ENCODE measurements around the gene SPEG.

The SPEG gene

DNA sequence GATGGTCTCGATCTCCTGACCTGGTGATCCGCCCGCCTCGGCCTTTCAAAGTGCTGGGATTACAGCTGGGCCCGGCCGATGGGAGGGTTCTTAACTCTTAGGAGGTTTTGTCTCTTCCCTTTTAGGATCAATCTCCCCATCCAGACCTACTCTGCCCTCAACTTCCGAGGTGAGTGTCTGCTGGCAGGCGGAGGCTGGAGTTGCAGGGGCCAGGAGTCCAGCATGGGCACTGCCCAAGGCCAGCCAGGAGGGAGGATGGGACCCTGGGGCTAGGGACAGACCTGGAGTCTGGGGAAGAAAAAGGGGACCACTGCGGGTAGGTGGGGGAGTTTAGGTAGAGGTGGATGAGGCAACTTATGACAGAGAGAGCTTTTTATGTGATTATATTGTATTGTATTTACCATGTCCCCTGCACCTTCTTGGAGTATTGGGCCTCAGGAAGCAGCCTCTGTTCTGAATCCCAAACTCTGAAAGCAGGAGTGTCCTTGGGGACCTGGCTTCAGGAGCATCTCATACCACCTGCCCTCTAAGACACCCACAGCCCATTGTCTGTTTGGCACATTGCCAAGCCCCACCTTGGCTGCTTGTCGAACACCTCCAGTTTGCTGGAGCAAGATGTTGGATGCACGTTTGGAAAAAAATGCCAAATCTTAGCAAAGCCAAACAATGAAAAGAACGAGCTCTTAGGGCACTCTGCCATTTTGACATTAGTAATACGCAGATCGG is 10.8 kb upstream of the SPEG start:
- DNase-seq (ENCODE audit: low read depth, low spot score): no peak

- DNase-seq (ENCODE audit: low read depth, low spot score): no peak
Observed at GRCh38 chr2:219425238-219426067, 9.2 kb upstream of the SPEG start.

DNA sequence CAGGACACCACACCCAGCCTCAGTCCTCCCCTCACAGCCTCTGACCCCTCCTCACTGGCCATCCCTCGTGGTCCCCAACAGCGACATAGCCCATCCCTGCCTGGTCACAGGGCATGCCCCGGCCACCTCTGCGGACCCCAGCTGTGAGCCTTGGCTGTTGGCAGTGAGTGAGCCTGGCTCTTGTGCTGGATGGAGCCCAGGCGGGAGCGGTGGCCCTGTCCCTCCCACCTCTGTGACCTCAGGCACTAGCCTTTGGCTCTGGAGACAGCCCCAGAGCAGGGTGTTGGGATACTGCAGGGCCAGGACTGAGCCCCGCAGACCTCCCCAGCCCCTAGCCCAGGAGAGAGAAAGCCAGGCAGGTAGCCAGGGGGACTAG is 8.6 kb upstream of the SPEG start:
- DNase-seq (ENCODE audit: low read depth, low spot score): no peak

GRCh38 chr2:219426534-219427136 is 8.0 kb upstream of the SPEG start:
- DNase-seq (ENCODE audit: low read depth, low spot score): no peak

- DNase-seq (ENCODE audit: low read depth, low spot score): no peak
Observed at GRCh38 chr2:219428469-219428868, 6.2 kb upstream of the SPEG start.

GRCh38 chr2:219429958-219430606 is 4.6 kb upstream of the SPEG start:
- DNase-seq (ENCODE audit: low read depth, low spot score): no peak

- DNase-seq (ENCODE audit: low read depth, low spot score): no peak
Observed at GRCh38 chr2:219430633-219431615, 3.7 kb upstream of the SPEG start.

DNA sequence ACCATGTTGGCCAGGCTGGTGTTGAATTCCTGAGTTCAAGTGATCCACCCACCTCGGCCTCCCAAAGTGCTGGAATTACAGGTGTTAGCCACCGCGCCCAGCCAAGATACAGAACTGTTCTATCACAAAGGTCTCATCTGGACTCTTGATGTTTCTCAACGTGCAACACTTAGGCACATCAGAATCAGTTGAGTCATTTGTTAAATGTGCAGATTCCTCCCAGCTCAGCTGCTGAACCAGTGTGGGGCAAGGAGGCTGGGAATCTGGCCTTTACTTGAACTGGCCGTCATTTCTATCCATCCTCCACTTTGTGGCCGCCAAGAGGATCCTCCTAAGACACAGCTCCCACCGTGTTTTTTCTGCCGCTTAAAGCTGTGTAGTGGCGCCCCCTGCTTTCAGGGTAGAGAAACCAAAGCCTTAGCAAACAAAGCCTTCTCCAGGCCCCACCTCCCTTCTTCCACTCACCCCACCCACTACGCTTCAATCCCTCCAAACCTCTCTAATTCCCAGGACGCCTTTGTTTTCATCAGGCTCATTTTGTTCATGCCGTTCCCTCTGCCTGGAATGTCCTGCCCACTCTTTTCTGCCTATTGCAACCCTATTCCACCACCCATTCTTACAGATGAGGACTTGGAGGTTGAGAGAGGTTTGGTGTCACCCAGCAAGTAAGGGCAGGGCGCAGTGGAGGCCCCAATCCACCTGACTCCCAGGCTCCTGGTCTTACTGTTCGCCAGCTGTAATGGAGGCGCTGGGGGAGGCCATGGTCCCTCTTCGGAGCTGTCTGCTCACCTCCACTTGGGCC is 776 bp upstream of the SPEG start:
- DNase-seq (ENCODE audit: low read depth, low spot score): peak; percentile 80

GRCh38 chr2:219434468-219434717 is 250 bp upstream of the SPEG start:
- DNase-seq (ENCODE audit: low read depth, low spot score): no peak

GRCh38 chr2:219435701-219436100 is 1.1 kb downstream of the SPEG start:
- DNase-seq (ENCODE audit: low read depth, low spot score): no peak

- no peak for DNase-seq (ENCODE audit: low read depth, low spot score)
Observed at GRCh38 chr2:219436491-219436890, 1.8 kb downstream of the SPEG start.

- DNase-seq (ENCODE audit: low read depth, low spot score): no peak
Observed at GRCh38 chr2:219437141-219437540, 2.5 kb downstream of the SPEG start.

- no peak for DNase-seq (ENCODE audit: low read depth, low spot score)
Observed at GRCh38 chr2:219437690-219438206, 3.1 kb downstream of the SPEG start.

DNA sequence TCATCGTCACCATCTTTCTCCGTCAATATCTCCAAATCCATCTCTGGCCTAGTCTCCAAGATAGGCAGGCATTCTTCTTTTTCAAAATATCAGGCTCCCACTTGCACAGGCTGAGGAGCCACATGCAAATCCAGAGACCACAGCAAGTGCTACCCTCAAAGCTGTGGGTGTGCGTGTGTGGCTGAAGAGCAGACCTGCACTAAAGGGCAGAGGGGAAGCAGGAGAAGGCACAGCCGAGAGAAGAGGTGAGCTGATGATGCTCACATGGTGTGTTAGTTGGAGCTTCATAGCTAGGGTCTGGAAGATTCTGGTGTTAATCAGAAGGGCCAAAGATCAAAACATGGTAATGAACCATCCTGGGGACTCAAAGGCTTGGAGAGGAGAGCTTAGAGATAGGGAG is 3.8 kb downstream of the SPEG start:
- no peak for DNase-seq (ENCODE audit: low read depth, low spot score)

DNA sequence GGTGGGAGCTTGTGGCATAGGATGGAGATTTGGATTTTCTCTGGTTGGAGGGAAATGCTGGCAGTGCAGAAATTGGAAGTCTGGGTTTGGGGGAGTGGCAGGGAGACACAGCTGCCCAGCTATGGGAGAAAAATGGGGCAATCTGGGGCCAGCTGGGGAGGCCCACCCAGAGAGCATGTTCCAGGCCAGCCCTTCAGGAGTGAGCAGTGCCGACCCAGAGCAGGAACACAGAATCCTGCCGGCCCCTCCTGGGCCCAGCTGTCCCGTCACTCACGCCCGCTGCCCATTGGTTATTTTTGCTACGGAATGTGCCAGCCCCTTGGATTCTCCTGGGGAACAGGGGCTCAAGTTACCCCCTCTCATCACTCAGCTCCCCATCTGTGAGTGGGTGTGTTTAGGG is 4.9 kb downstream of the SPEG start:
- no peak for DNase-seq (ENCODE audit: low read depth, low spot score)

DNA sequence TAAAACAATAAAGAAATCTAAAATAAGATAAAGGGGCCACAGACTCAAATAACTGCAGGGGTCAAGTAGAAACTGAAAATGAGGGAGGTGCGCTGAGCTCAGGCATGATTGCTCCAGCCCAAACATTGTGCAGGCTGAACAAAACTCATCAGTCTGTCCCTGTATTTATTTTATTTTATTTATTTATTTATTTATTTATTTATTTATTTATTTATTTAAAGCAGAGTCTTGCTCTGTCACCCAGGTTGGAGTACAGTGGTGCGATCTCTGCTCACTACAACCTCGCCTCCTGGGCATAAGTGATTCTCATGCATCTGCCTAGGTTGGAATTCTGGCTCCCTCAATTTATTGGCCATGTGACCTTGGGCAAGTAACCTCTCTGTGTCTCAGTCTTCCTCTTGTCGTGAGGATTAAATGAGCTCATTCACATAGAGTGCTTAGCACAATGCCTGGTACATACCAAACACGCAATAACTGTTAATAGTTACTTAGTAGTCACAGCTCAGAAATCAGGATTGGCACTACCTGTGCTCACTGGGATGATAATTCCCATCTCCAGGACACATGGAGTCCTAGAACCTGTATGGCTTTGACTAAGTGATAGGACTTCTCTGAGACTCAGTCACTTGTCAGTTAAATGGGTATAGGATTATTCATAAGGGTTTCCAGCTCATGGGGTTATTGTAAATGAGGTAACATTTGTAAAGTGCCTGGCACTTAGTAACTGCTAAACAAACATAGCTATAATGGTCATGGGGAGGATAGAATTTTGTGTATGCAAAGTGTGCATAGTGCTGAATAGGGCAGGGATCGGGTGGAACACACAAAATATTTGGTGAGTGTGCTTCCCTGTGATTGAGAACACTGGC is 6.0 kb downstream of the SPEG start:
- DNase-seq (ENCODE audit: low read depth, low spot score): no peak

GRCh38 chr2:219441451-219442255 is 7.0 kb downstream of the SPEG start:
- no peak for DNase-seq (ENCODE audit: low read depth, low spot score)

DNA sequence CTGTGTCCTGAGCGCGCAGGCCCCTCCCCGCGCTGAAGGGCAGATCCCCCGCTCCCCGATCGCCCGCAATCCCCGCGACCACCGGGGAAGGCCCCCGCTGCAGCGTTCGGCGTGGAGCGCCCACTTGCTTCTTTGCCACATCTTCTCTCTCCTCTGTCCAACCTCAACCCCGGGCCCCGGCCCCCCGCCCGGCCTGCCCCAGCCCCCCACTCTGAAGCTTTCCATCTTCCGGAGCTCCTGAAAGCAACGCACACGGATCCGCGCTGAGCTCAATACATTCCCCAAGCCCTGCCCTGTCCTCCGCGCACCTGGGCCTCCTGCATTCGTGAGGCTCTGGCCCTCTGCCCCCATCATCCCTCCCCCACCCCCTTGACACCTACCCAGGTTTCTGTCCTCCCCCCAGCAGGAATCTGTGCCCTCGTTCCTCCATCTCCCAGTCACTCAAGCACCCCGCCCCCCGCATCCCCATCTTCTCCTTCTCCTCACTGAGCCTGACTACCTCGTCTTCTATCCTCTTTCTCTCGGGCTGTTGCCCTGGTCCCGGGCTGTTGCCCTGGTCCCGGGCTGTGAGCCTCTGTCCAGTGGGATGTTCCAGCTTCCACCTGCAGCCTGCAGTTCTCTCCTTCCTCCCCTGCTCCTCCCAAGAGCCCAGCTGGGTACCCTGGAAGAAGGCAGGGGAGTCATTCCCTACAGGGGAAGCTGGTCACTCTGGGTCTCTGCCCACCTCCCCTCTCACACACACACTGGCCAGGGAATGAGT is 7.8 kb downstream of the SPEG start:
- DNase-seq (ENCODE audit: low read depth, low spot score): no peak
